ENCODE results near the gene MRRF.

DNA sequence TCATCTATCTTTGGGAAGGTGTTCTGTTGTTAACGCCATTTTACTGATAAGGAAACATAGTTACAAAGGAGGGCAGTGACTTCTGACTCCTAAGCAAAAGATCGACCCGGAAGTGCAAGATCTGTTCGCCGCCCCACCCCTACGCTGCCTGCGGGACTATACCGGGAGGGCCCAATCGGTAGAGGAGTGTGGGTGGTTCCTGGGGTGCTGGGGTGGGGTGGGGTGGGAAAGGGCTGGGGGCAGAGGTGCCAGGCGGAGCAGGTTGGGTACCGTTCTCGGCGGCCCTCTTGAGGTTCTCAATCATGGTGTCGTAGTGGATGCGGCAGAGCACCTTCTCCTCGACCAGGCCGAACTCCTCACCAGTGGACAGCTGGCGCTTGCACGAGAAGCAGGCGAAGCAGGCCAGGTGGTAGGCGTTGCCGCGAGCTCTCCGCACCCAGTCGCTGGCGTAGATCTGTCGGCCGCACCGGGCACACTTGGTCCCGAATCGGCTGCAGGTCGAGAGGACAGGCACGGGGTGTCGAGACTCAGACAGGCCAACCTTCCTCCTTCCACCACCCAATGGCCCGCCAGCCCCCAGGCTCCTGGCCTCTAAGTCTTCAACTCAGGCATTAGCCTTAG, 47.8 kb upstream of the MRRF start:
- TF ChIP-seq FOXM1 (IDR thresholded peaks at IDR 0.05; ENCODE audit: borderline replicate concordance) (no peak), SP1 (IDR thresholded peaks at IDR 0.05) (no peak), SUZ12 (IDR thresholded peaks at IDR 0.05) (no peak), BHLHE40 (IDR thresholded peaks at IDR 0.05; ENCODE audit: borderline replicate concordance) (no peak), ZNF384 (IDR thresholded peaks at IDR 0.05) (no peak), HDGF (IDR thresholded peaks at IDR 0.05; ENCODE audit: borderline replicate concordance) (no peak), ELF4 (IDR thresholded peaks at IDR 0.05) (no peak)
